GM12891 (cell line): ENCODE measurements around the gene CNTN4. TPM values are rescaled to one million over a fixed set of nuclear protein-coding genes. Genes with fewer than 3 reads are reported as not detected.
"Not testable (repeated sequence)": the region's sequence is repeated elsewhere in the genome, so short reads cannot be mapped to it uniquely, and the experiment has no call there.

Experiments
- DNase-seq: peaks from one replicate; pipeline ENCODE4 v3.0.0; 2011; ENCODE audit warnings: low spot score; ENCODE audit not compliant: insufficient read length
- FAIRE-seq: peaks from 2 replicates; lab custom pipeline; 2011; peaks lifted over from hg19 to GRCh38; lab: Jason Lieb, UNC
- PAX5 ChIP-seq: IDR thresholded peaks from 2 replicates; pipeline ENCODE4 v1.6.1; 2011; ENCODE audit warnings: low read length, moderate library complexity, mild to moderate bottlenecking; ENCODE audit not compliant: insufficient read depth, severe bottlenecking
- POLR2A ChIP-seq: IDR thresholded peaks from 2 replicates; pipeline ENCODE4 v1.6.1; 2011; ENCODE audit warnings: low read depth, low read length, control low read depth
- POLR2AphosphoS5 ChIP-seq: IDR thresholded peaks from 2 replicates; pipeline ENCODE4 v1.6.1; 2011; ENCODE audit warnings: low read depth, low read length, control low read depth
- POU2F2 ChIP-seq: IDR thresholded peaks from 2 replicates; pipeline ENCODE4 v1.6.1; 2011; ENCODE audit warnings: low read depth, mild to moderate bottlenecking, control low read depth, low read length, moderate library complexity
- SPI1 ChIP-seq: IDR thresholded peaks from 2 replicates; pipeline ENCODE4 v1.6.1; 2011; ENCODE audit warnings: low read depth, low read length, control low read depth
- TAF1 ChIP-seq: IDR thresholded peaks from 2 replicates; pipeline ENCODE4 v1.6.1; 2011; ENCODE audit warnings: low read depth, low read length, control low read depth
- polyA plus RNA-seq: library from polyadenylated mRNA; unstranded; fragments of >200 nt; gene quantifications from one replicate; pipeline ENCODE4 v1.2.1, GENCODE V29; 2012; ENCODE audit warnings: low read depth, missing spikeins, inconsistent platforms; ENCODE audit not compliant: missing spikeins

Gene CNTN4
- not detected for polyA plus RNA-seq

DNA sequence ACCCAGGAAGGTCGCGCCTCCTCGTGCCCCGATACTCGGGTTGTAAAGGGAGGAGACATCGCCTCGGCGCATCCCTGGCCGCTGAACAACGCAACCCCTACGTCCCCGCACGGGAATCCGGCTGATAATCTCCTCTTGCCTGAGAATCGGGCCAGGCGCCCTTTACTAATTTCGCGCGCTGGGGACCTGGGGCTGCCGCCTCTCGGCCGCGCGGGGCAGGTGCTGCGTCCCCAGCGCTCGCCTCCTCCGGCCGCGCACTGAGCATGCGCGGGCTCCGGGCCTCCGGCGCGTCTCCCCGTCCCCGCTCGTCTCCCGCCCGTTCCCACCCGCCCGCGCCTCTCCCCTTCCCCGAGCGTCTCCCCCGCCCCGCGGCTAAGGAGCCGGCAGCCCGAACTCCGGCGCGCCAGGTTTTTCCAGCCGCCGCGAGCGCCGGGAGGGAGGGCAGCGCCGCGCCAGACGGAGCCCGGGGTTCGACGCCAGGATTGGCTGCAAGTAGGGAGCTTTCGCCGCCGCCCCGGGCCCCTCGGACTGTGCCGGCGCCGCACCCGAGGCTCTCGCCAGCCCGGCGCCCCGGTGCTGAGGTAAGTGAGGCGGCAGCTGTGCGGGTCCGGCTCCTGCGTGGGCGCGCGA lies at the start of gene CNTN4:
CNTN4 (plus strand) TSS at position 469 of the 630 bp plus-strand sequence.
- TF ChIP-seq TAF1 = no peak
- TF ChIP-seq POLR2AphosphoS5 = no peak
- no peak for TF ChIP-seq POU2F2
- TF ChIP-seq SPI1 = no peak
- TF ChIP-seq POLR2A = no peak
- no peak for TF ChIP-seq PAX5
- no peak for FAIRE-seq
- DNase-seq = peak; percentile 59

DNA sequence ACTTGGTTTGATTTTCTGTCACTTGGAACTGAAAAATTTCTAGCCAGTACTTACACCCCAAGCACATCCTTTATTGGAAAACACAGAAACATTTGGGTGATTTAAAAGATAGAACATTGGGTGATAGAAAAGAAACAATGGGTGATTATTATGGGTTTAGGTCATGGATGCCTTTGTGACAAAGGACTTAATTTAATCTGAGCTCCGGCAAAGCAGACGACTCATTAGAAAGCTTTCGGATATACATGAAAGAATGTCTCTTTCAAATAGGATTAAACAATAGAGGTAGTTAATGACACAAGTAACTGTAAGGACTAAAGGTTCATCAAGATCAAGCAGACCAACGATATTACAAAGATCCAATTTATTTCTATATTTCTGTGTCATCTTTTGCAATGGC lies 37.3 kb upstream of the CNTN4 start:
- no peak for FAIRE-seq
- TF ChIP-seq PAX5 = no peak
- no peak for TF ChIP-seq TAF1
- no peak for TF ChIP-seq POLR2A
- no peak for TF ChIP-seq SPI1
- no peak for TF ChIP-seq POU2F2
- TF ChIP-seq POLR2AphosphoS5 = no peak
- no peak for DNase-seq

DNA sequence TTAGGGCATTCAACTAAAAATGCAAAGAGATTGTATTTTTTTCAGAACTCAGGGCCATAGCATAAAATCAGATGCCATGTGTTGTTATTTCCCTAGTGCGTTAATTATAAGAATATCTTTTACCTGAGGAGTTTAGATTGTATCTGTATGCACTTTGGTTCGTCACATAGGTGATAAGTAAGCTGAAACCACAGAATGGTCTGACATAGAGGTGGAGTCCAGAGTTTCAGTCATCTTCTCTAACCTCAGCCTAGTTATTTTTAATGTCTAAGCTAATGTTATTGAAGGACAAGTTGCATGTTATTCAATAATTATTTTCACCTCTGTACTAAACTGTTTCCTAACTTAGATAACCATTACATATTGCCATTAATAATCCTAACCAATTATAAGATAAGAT lies 27.1 kb upstream of the CNTN4 start:
- DNase-seq = no peak
- TF ChIP-seq POU2F2 (no peak), SPI1 (no peak), POLR2AphosphoS5 (no peak), TAF1 (no peak), POLR2A (no peak), PAX5 (no peak)
- FAIRE-seq = no peak

- no peak for TF ChIP-seq PAX5
- TF ChIP-seq POLR2A = no peak
- TF ChIP-seq TAF1 = no peak
- TF ChIP-seq POLR2AphosphoS5 = no peak
- TF ChIP-seq SPI1 = no peak
- no peak for TF ChIP-seq POU2F2
- DNase-seq = no peak
- no peak for FAIRE-seq
Measured at GRCh38 chr3:2078821-2079220, 19.8 kb upstream of the CNTN4 start.

DNA sequence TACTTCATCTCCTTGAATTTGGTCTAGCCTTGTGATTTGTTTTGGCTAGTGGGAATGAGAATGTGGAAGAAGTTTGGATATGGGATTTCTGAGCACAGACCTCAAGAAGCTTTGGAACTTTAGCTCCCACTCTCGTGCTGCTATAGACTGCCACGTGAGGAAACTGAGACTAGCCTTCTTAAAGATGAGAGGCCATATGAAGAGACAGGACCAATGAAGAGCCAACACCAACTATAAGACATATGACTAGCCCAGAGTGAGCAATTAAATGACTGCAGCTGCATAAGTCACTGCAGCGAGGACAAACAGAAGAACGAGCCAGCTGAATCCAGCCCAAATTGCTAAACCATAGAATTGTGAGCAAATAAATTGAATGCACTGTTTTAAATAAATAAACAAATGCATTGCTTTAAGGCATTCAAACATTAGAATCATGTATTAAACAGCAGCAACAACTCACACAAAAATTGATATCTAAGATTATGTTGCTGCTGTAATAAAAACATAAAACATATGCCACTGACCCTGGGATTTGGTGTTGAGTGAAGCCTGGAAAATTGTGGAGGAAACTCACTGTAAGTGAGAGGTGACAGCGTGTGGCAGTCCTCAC lies 15.7 kb upstream of the CNTN4 start:
- DNase-seq = no peak
- no peak for FAIRE-seq
- TF ChIP-seq POU2F2 = no peak
- TF ChIP-seq TAF1 = no peak
- TF ChIP-seq SPI1 = no peak
- TF ChIP-seq POLR2AphosphoS5 = no peak
- no peak for TF ChIP-seq PAX5
- TF ChIP-seq POLR2A = no peak

DNA sequence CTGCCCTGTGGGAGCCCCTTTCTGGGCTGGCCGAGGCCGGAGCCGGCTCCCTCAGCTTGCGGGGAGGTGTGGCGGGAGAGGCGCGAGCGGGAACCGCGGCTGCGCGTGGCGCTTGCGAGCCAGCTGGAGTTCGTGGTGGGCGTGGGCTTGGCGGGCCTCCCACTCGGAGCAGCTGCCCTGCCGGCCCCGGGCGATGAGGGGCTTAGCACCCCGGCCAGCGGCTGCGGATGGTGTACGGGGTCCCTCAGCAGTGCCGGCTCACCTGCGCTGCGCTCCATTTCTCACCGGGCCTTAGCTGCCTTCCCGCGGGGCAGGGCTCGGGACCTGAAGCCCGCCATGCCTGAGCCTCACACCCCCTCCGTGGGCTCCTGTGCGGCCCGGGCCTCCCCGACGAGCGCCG lies 15.1 kb upstream of the CNTN4 start:
- FAIRE-seq, DNase-seq: not testable (repeated sequence)

DNA sequence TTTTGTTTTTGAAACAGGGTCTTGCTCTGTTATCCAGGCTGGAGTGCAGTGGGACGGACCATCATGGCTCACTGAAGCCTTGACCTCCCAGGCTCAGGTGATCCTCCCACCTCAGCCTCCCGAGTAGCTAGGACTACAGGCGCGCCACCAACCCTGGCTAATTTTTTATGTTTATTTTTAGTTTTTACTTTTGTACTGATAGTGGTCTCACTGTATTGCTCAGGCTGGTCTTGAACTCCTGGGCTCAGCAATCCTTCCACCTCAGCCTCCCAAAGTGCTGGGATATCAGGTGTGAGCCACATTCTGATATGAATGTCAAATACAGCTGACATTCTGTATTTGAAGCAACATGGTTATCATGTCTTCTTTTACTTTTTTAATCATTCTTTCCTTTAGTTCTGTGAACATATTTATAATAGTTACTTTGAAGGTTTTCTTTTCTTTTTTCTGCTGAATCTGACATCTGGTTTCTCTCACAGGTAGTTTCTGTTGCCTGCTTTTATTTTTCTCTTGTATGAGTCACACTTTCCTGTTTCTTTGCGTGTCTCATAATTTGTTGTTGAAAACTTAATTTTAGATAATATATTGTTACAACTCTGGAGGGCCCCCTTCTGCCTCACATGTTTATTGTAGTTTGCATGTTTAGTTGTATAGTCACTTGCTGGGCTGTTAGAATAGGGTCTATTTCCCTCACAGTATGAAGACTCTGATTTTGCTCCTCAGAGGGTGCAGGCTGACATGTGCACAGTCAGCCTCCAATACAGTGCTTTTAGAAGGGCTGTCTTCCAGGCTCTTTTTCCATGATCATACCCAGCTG lies 8.4 kb upstream of the CNTN4 start:
- DNase-seq (no peak), FAIRE-seq (no peak)
- TF ChIP-seq PAX5 (no peak), SPI1 (no peak), POLR2A (no peak), POU2F2 (no peak), TAF1 (no peak), POLR2AphosphoS5 (no peak)

- DNase-seq (no peak), FAIRE-seq (no peak)
- TF ChIP-seq POLR2AphosphoS5 (no peak), TAF1 (no peak), POU2F2 (no peak), POLR2A (no peak), PAX5 (no peak), SPI1 (no peak)
Measured at GRCh38 chr3:2092758-2093157, 5.9 kb upstream of the CNTN4 start.

DNA sequence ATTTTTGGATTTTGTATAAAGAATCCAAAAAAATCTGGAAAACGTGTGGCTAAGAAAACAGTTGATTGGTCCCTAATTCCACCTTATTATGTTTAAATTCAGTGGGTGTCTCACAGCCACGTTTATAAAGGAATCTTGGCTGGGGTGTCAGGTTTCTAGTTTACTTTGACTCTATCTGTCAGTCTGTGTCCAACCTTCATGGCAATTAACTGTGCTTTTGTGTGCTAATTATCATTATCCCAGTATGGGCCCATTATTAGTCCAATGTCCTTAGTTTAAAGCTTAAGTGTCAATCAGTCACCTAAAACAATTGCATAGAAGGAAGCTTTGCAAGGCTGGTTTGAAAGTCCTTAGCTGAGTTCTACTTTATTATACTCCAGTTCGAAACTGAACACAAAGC lies 3.7 kb upstream of the CNTN4 start:
- TF ChIP-seq POLR2A (no peak), POU2F2 (no peak), SPI1 (no peak), POLR2AphosphoS5 (no peak)
- FAIRE-seq = no peak
- no peak for DNase-seq
